ENCODE measurements around the gene ACOT11.

ACOT11 gene

GRCh38 chr1:54571803-54572541, 23.9 kb downstream of the ACOT11 start:
- Histone ChIP-seq H3K36me3 (no peaks in the 10 kb centered on the region), H3K4me3 (ENCODE audit: low read depth, low read length) (no peak overlapping the region), H3K27me3 (ENCODE audit: insufficient read depth, low read depth, severe bottlenecking) (no peaks in the 10 kb centered on the region), H3K27ac (no peak overlapping the region), H3K9me3 (ENCODE audit: severe bottlenecking) (no peaks in the 10 kb centered on the region)
- no peak for TF ChIP-seq CTCF (IDR thresholded peaks at IDR 0.05; ENCODE audit: low read depth, low read length)
- no peak for DNase-seq

- no peaks in the 10 kb centered on the region for H3K9me3 ChIP-seq (ENCODE audit: severe bottlenecking)
- no peak for DNase-seq
- no peak overlapping the region for H3K27ac ChIP-seq
- no peak overlapping the region for H3K4me3 ChIP-seq (ENCODE audit: low read depth, low read length)
- TF ChIP-seq CTCF (IDR thresholded peaks at IDR 0.05; ENCODE audit: low read depth, low read length) = no peak
- no peaks in the 10 kb centered on the region for H3K36me3 ChIP-seq
- no peaks in the 10 kb centered on the region for H3K27me3 ChIP-seq (ENCODE audit: insufficient read depth, low read depth, severe bottlenecking)
Observed at GRCh38 chr1:54572542-54572850, 24.5 kb downstream of the ACOT11 start.

DNA sequence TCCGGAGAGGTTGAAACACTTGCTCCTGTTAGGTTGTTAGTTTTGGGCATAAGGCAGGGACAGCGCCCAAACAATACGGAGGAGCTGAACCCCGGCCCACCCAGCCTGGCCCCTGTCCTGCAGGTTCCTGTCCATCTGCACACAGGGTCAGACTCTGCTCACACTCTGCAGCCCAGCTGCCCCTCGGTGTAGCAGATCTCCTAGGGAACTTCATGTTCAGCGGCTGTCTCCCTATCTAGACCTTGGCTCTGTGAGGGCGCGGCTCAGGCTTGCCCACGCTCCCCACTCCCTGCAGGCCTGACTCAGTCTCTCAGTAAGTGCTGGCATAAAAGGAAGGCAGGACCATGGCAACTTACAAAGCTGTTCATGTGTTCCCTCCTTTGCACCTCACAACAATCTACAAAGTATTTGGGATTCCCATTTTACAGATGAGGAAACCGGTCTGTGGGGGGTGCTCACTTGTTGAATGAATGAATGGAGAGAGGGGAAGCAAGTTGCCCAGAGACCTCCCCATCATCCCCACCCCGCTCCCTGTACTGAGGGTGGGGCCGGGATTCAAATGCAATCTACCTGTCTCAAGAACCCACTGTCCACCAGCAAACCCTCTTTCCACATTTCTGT, 26.2 kb downstream of the ACOT11 start:
- Histone ChIP-seq H3K4me3 (ENCODE audit: low read depth, low read length) (no peak overlapping the region), H3K36me3 (no peaks in the 10 kb centered on the region), H3K9me3 (ENCODE audit: severe bottlenecking) (no peaks in the 10 kb centered on the region), H3K27me3 (ENCODE audit: insufficient read depth, low read depth, severe bottlenecking) (no peaks in the 10 kb centered on the region), H3K27ac (no peak overlapping the region)
- no peak for TF ChIP-seq CTCF (IDR thresholded peaks at IDR 0.05; ENCODE audit: low read depth, low read length)
- DNase-seq = no peak

DNA sequence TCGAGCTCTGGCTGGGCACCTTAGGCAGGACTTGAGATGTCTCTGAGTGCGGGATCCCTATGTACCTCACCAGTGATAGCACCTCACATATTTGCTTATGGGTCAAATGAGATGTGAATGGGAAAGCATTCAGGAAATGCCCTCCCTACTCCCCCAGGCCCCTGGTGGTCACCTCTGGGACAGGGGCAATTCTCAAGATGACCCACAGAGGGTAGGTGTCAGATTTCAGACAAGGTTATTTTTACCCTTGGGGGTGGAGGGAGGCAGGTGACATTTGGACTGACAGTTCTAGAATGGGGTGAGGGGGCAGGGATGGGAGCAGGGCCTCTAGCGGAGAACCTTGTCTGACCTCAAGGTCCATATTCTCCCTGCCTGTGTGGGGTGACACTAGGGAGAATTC, 27.1 kb downstream of the ACOT11 start:
- DNase-seq = no peak
- Histone ChIP-seq H3K27me3 (ENCODE audit: insufficient read depth, low read depth, severe bottlenecking) (no peaks in the 10 kb centered on the region), H3K4me3 (ENCODE audit: low read depth, low read length) (no peak overlapping the region), H3K27ac (no peak overlapping the region), H3K36me3 (no peaks in the 10 kb centered on the region), H3K9me3 (ENCODE audit: severe bottlenecking) (no peaks in the 10 kb centered on the region)
- peak; percentile 28; the same call in 1 of the 2 replicates for TF ChIP-seq CTCF (IDR thresholded peaks at IDR 0.05; ENCODE audit: low read depth, low read length)

DNA sequence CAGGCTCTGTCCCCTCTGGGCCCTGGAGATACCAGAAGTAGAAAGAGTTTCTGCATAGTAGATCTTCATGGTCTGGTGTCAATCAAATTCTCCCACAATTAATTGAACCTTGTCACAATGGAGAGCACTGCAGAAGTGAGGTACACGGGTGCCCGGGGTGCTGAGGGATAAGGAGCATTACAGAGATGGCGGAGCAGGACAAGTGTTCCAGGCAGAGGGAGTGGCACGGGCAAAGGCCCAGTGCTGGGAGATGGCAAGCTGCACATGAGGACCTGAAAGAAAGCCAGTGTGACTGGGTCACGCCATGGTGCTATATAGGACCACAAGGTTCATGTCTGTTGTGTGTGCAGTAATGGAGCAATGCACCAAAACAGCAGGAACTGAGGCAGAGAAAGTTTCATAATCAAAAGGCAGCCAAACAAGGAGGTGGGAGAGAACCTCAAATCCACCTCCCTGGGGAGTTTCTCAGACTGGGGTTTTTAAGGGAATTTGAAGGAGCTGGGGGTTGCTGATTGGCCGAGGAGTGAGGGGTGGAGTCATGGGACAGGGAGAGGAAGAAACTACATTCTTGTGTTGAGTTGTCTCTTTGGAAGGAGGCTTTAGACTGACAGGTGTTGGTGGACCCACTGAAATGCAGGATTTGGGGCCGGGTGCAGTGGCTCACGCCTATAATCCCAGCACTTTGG, 27.7 kb downstream of the ACOT11 start:
- no peak overlapping the region for H3K27ac ChIP-seq
- H3K36me3 ChIP-seq = no peaks in the 10 kb centered on the region
- H3K4me3 ChIP-seq (ENCODE audit: low read depth, low read length) = no peak overlapping the region
- no peaks in the 10 kb centered on the region for H3K9me3 ChIP-seq (ENCODE audit: severe bottlenecking)
- DNase-seq = no peak
- no peaks in the 10 kb centered on the region for H3K27me3 ChIP-seq (ENCODE audit: insufficient read depth, low read depth, severe bottlenecking)
- TF ChIP-seq CTCF (IDR thresholded peaks at IDR 0.05; ENCODE audit: low read depth, low read length) = no peak
